ENCODE results near the gene SERPINA5. TPM values are rescaled to one million over a fixed set of nuclear protein-coding genes. Genes with fewer than 3 reads are reported as not detected.

Gene SERPINA5
- total RNA-seq, 3 donors from 2014 or later, result 0.53 to 3.8 TPM; not detected in 1

- no peak overlapping the region for H3K4me3 ChIP-seq
- no peak for TF ChIP-seq CTCF (IDR thresholded peaks at IDR 0.05)
- DNase-seq (no peak), ATAC-seq (no peak)
- no peaks in the 10 kb centered on the region for H3K4me1 ChIP-seq (ENCODE audit: low read depth)
- no peaks in the 10 kb centered on the region for H3K9me3 ChIP-seq
- intact Hi-C loops (cut with DNase I, micrococcal nuclease), result no loop called here
- no peaks in the 10 kb centered on the region for H3K36me3 ChIP-seq (ENCODE audit: low read depth)
Measured at GRCh38 chr14:94548131-94548998, 32.9 kb upstream of the SERPINA5 start.

DNA sequence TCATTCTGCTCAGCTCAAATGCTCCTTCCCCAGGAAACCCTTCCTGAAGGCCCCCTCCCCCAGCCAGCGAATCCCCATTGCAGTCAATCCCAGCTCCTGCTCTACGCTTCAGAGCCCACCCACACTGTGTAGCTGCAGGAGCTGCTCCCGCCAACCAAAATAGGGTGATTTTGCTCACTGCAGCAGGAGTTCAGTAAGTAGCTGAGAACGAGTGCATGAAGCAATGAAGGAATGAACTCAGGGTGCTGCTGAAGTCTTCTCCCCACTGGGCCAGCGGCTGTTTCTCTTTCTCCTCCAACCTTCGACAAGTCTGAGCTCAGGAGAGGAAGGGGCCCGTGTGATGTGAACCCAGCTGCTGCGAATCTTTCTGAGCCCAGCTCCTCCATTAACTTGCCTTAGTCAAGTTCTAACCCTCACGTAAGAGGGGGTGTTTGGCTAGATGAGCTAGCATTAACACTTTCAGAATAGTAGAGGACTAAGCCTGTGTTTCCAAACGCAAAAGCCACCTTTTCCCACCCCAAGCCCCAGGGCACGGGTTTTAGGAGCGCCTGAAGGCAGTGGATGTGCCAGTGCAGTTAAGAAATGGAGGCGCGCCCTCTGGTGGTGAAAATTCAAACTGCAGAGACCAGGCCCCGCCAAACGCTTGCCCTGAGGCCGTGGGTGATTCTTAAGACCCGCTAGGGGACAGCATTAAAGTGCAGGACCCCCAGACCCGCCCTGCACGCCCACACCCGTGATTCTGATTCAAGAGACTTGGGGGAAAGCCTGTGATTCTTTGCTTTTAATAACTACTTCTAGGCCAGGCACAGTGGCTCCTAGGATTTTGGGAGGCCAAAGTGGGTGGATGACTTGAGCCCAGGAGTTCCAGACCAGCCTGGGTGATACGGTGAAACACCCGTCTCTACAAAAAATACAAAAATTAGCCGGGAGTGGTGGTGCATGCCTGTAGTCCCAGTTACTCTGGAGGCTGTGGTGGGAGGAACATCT, 31.9 kb upstream of the SERPINA5 start:
- intact Hi-C loops (cut with DNase I, micrococcal nuclease), result no loop called here
- H3K9me3 ChIP-seq, result no peaks in the 10 kb centered on the region
- H3K36me3 ChIP-seq (ENCODE audit: low read depth), result no peaks in the 10 kb centered on the region
- DNase-seq (peak in 2 of 3 donors; percentile 63 to 68), ATAC-seq (peak; percentile 67)
- peak; percentile 74 for TF ChIP-seq CTCF (IDR thresholded peaks at IDR 0.05)
- H3K4me3 ChIP-seq, result no peak overlapping the region
- no peaks in the 10 kb centered on the region for H3K4me1 ChIP-seq (ENCODE audit: low read depth)

GRCh38 chr14:94550041-94550440, 31.2 kb upstream of the SERPINA5 start:
- H3K4me1 ChIP-seq (ENCODE audit: low read depth), result no peaks in the 10 kb centered on the region
- DNase-seq (no peak), ATAC-seq (no peak)
- TF ChIP-seq CTCF (IDR thresholded peaks at IDR 0.05), result no peak
- no peak overlapping the region for H3K4me3 ChIP-seq
- H3K9me3 ChIP-seq, result no peaks in the 10 kb centered on the region
- intact Hi-C loops (cut with DNase I, micrococcal nuclease), result no loop called here
- H3K36me3 ChIP-seq (ENCODE audit: low read depth), result no peaks in the 10 kb centered on the region

DNA sequence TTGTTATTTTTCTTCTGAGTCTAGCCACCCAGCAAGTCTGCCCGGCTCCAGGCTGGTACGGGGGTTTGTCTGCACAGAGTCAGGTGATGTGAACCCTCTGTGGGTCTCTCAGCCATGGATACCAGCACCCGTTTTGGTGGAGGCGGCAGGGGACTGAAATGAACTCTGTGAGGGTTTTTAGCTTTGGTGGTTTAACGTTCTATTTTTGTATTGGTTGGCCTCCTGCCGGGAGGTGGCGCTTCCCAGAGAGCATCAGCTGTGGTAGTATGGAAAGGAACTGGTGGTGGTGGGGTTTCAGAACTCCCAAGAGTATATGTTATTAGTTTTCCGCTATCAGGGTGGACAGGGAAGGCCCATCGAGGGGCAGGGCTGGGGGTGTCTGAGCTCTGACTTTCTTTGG, 25.2 kb upstream of the SERPINA5 start:
- no peak for ATAC-seq
- no peak for DNase-seq
- Histone ChIP-seq H3K9me3 (no peaks in the 10 kb centered on the region), H3K36me3 (ENCODE audit: low read depth) (no peaks in the 10 kb centered on the region), H3K4me3 (no peak overlapping the region), H3K4me1 (ENCODE audit: low read depth) (no peaks in the 10 kb centered on the region)
- intact Hi-C loops (cut with DNase I, micrococcal nuclease), result no loop called here
- no peak for TF ChIP-seq CTCF (IDR thresholded peaks at IDR 0.05)

- no peak for TF ChIP-seq CTCF (IDR thresholded peaks at IDR 0.05)
- H3K4me3 ChIP-seq, result no peak overlapping the region
Measured at GRCh38 chr14:94557327-94557726, 23.9 kb upstream of the SERPINA5 start.

More at GRCh38 chr14:94557327-94557726, 23.9 kb upstream of the SERPINA5 start:
- intact Hi-C loops (cut with DNase I, micrococcal nuclease), result no loop called here
- Histone ChIP-seq H3K36me3 (ENCODE audit: low read depth) (no peaks in the 10 kb centered on the region), H3K9me3 (no peaks in the 10 kb centered on the region), H3K4me1 (ENCODE audit: low read depth) (no peaks in the 10 kb centered on the region)
- DNase-seq (no peak), ATAC-seq (no peak)
